Measurements from ENCODE around the gene PDZD2. TPM values are rescaled to one million over a fixed set of nuclear protein-coding genes. Genes with fewer than 3 reads are reported as not detected.

PDZD2 gene
- total RNA-seq, 1 experiment from 2014 or later, result 2.2 TPM

GRCh38 chr5:32123889-32124676, 485.2 kb downstream of the PDZD2 start:
- no peak overlapping the region for H3K4me3 ChIP-seq (ENCODE audit: low read depth, low read length, poor library complexity, severe bottlenecking)
- H3K27me3 ChIP-seq (replicated peaks; ENCODE audit: insufficient read depth, low read depth, low read length, poor library complexity), result no peaks in the 10 kb centered on the region
- CTCF ChIA-PET, result no interaction called here
- peaks cover 34% of the 10 kb centered on the region for H3K36me3 ChIP-seq (ENCODE audit: insufficient read depth, low read length, poor library complexity, severe bottlenecking)
- TF ChIP-seq EZH2 (IDR thresholded peaks at IDR 0.05; ENCODE audit: borderline replicate concordance, low read depth, low read length, poor library complexity, severe bottlenecking) (no peak), CTCF (conservative IDR thresholded peaks at IDR 0.05; ENCODE audit: low read depth, low read length) (no peak)
- BruUV-seq (replicated peaks), result no TSS peak
- no peaks in the 10 kb centered on the region for H3K9me3 ChIP-seq (ENCODE audit: low read depth, low read length, poor library complexity, severe bottlenecking)
- no peak for DNase-seq (ENCODE audit: low spot score)
- H3K27ac ChIP-seq (ENCODE audit: low read depth, low read length, poor library complexity, severe bottlenecking), result peak overlapping the region; percentile 44
- peaks cover 34% of the 10 kb centered on the region for H3K4me1 ChIP-seq (ENCODE audit: insufficient read depth, low read length, poor library complexity, severe bottlenecking)
- intact Hi-C loops (cut with micrococcal nuclease; ENCODE audit: unreplicated experiment), result loop anchor here (5.0 kb wide), 1 partner anchor 48 kb away; the partner anchor contains the start of gene GOLPH3
- POLR2A ChIA-PET (ENCODE audit: low non-redundant PET), result no interaction called here

- Histone ChIP-seq H3K36me3 (ENCODE audit: insufficient read depth, low read length, poor library complexity, severe bottlenecking) (peaks cover 22% of the 10 kb centered on the region), H3K27ac (ENCODE audit: low read depth, low read length, poor library complexity, severe bottlenecking) (no peak overlapping the region), H3K4me1 (ENCODE audit: insufficient read depth, low read length, poor library complexity, severe bottlenecking) (peaks cover 44% of the 10 kb centered on the region), H3K27me3 (replicated peaks; ENCODE audit: insufficient read depth, low read depth, low read length, poor library complexity) (no peaks in the 10 kb centered on the region), H3K9me3 (ENCODE audit: low read depth, low read length, poor library complexity, severe bottlenecking) (no peaks in the 10 kb centered on the region), H3K4me3 (ENCODE audit: low read depth, low read length, poor library complexity, severe bottlenecking) (no peak overlapping the region)
- CTCF ChIA-PET, result no interaction called here
- TF ChIP-seq CTCF (conservative IDR thresholded peaks at IDR 0.05; ENCODE audit: low read depth, low read length) (no peak), EZH2 (IDR thresholded peaks at IDR 0.05; ENCODE audit: borderline replicate concordance, low read depth, low read length, poor library complexity, severe bottlenecking) (no peak)
- no TSS peak for BruUV-seq (replicated peaks)
- intact Hi-C loops (cut with micrococcal nuclease; ENCODE audit: unreplicated experiment), result no loop called here
- POLR2A ChIA-PET (ENCODE audit: low non-redundant PET), result no interaction called here
- DNase-seq (ENCODE audit: low spot score), result no peak
Observed at GRCh38 chr5:32126691-32127090, 487.8 kb downstream of the PDZD2 start.

- BruUV-seq (replicated peaks), result no TSS peak
- H3K27me3 ChIP-seq (replicated peaks; ENCODE audit: insufficient read depth, low read depth, low read length, poor library complexity), result no peaks in the 10 kb centered on the region
- intact Hi-C loops (cut with micrococcal nuclease; ENCODE audit: unreplicated experiment), result no loop called here
- DNase-seq (ENCODE audit: low spot score), result peak; percentile 35
- H3K4me3 ChIP-seq (ENCODE audit: low read depth, low read length, poor library complexity, severe bottlenecking), result no peak overlapping the region
- H3K4me1 ChIP-seq (ENCODE audit: insufficient read depth, low read length, poor library complexity, severe bottlenecking), result peaks cover 47% of the 10 kb centered on the region
- ChIA-PET POLR2A (ENCODE audit: low non-redundant PET) (no interaction called here), CTCF (interaction anchor here (0.6 kb wide), 1 partner anchor 43 kb away, joined by 3 read pairs; no protein-coding TSS in a partner anchor)
- H3K27ac ChIP-seq (ENCODE audit: low read depth, low read length, poor library complexity, severe bottlenecking), result no peak overlapping the region
- H3K36me3 ChIP-seq (ENCODE audit: insufficient read depth, low read length, poor library complexity, severe bottlenecking), result peaks cover 22% of the 10 kb centered on the region
- TF ChIP-seq CTCF (conservative IDR thresholded peaks at IDR 0.05; ENCODE audit: low read depth, low read length), result no peak
- TF ChIP-seq EZH2 (IDR thresholded peaks at IDR 0.05; ENCODE audit: borderline replicate concordance, low read depth, low read length, poor library complexity, severe bottlenecking), result no peak
- no peaks in the 10 kb centered on the region for H3K9me3 ChIP-seq (ENCODE audit: low read depth, low read length, poor library complexity, severe bottlenecking)
Observed at GRCh38 chr5:32127711-32128110, 488.8 kb downstream of the PDZD2 start.
